Breast epithelium (tissue), 4 donors: ENCODE measurements around the gene RNF7. TPM values are rescaled to one million over a fixed set of nuclear protein-coding genes. Genes with fewer than 3 reads are reported as not detected.
"Not testable (repeated sequence)": the region's sequence is repeated elsewhere in the genome, so short reads cannot be mapped to it uniquely, and the experiment has no call there.

Experiments
- DNase-seq, 2 donors: peaks; one replicate each; pipeline ENCODE4 v3.0.0-alpha.2; 2019; ENCODE audit warnings: low spot score in 2 of 2
- H3K27ac ChIP-seq, 2 donors: fragments of 200-600 bp; sonication (generic) in 1 of 2; one replicate each; pipeline ENCODE4 v1.5.1; 2016 to 2019; ENCODE audit warnings: mild to moderate bottlenecking in 1 of 2
- H3K27me3 ChIP-seq, 2 donors: fragments of 200-600 bp; sonication (generic) in 1 of 2; one replicate each; pipeline versions ENCODE4 v1.5.1 to v1.6.0; 2017 to 2019; ENCODE audit warnings: control low read depth in 1 of 2, mild to moderate bottlenecking in 1 of 2
- H3K36me3 ChIP-seq: fragments of 200-600 bp; one replicate; pipeline ENCODE4 v1.5.1; 2019
- H3K4me1 ChIP-seq, 2 donors: fragments of 200-600 bp; sonication (generic); one replicate each; pipeline ENCODE4 v1.5.1; 2016 to 2019; ENCODE audit warnings: control low read depth in 1 of 2
- H3K4me3 ChIP-seq, 3 donors: fragments of 200-600 bp; sonication (generic); 1 replicate in 2 of 3; 2 replicates in 1 of 3; pipeline ENCODE4 v1.5.1; 2016 to 2019; ENCODE audit warnings: mild to moderate bottlenecking in 3 of 3, moderate library complexity in 2 of 3
- H3K9me3 ChIP-seq, 2 donors: fragments of 200-600 bp; sonication (generic) in 1 of 2; one replicate each; pipeline ENCODE4 v1.5.1; 2016 to 2019; ENCODE audit warnings: control low read depth in 1 of 2
- POLR2A ChIP-seq: fragments of 450-650 bp; IDR thresholded peaks from one replicate; pipeline ENCODE4 v1.6.1; 2016; ENCODE audit warnings: antibody characterized with exemption, mild to moderate bottlenecking, moderate library complexity
- POLR2AphosphoS5 ChIP-seq, 3 donors: sonication (generic); formaldehyde crosslinking; IDR thresholded peaks; one replicate each; pipeline ENCODE4 v1.6.1; 2017; ENCODE audit warnings: antibody characterized with exemption in 3 of 3
- intact Hi-C: fragments of 100-400 bp; cut with DNase I; formaldehyde crosslinking; loops from one replicate; pipeline ENCODE4 v1.15.1; 2023; ENCODE audit warnings: low total_unique reads
- total RNA-seq, 3 donors: library from RNA; depleted of rRNA; stranded (reverse); fragments of >200 nt; gene quantifications; one replicate each; pipeline ENCODE4 v1.1.0, GENCODE V29; 2016
- TF ChIP-seq, protein P1 (sequence below), 3 donors: fragments of 450-650 bp; IDR thresholded peaks; one replicate each; pipeline ENCODE4 v1.5.1; 2016 to 2017; ENCODE audit warnings: antibody characterized with exemption in 3 of 3, mild to moderate bottlenecking in 3 of 3, moderate library complexity in 3 of 3

Gene RNF7
- total RNA-seq, 3 donors from 2014 or later: 80.5 to 101 (median 86.8) TPM

- intact Hi-C loops: no loop called here
- Histone ChIP-seq H3K9me3 (no peaks in the 10 kb centered on the region), H3K27ac (no peak overlapping the region), H3K27me3 (no peaks in the 10 kb centered on the region), H3K4me3 (no peak overlapping the region), H3K4me1 (no peaks in the 10 kb centered on the region), H3K36me3 (no peaks in the 10 kb centered on the region)
- no peak for DNase-seq
- TF ChIP-seq POLR2A: no peak
- TF ChIP-seq, protein P1, sequence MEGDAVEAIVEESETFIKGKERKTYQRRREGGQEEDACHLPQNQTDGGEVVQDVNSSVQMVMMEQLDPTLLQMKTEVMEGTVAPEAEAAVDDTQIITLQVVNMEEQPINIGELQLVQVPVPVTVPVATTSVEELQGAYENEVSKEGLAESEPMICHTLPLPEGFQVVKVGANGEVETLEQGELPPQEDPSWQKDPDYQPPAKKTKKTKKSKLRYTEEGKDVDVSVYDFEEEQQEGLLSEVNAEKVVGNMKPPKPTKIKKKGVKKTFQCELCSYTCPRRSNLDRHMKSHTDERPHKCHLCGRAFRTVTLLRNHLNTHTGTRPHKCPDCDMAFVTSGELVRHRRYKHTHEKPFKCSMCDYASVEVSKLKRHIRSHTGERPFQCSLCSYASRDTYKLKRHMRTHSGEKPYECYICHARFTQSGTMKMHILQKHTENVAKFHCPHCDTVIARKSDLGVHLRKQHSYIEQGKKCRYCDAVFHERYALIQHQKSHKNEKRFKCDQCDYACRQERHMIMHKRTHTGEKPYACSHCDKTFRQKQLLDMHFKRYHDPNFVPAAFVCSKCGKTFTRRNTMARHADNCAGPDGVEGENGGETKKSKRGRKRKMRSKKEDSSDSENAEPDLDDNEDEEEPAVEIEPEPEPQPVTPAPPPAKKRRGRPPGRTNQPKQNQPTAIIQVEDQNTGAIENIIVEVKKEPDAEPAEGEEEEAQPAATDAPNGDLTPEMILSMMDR (IDR thresholded peaks at IDR 0.05): no peak
Observed at GRCh38 chr3:141788149-141788548, 50.1 kb downstream of the RNF7 start.

- H3K27me3 ChIP-seq, H3K36me3 ChIP-seq, intact Hi-C loops, DNase-seq, H3K4me1 ChIP-seq, H3K9me3 ChIP-seq, H3K4me3 ChIP-seq, H3K27ac ChIP-seq: not testable (repeated sequence)
Observed at GRCh38 chr3:141788750-141789149, 50.7 kb downstream of the RNF7 start.

- TF ChIP-seq POLR2AphosphoS5 (IDR thresholded peaks at IDR 0.05) (no peak), POLR2A (no peak)
- TF ChIP-seq, protein P1 (IDR thresholded peaks at IDR 0.05): no peak
- intact Hi-C loops: no loop called here
- Histone ChIP-seq H3K4me3 (no peak overlapping the region), H3K36me3 (no peaks in the 10 kb centered on the region), H3K4me1 (no peaks in the 10 kb centered on the region), H3K27me3 (no peaks in the 10 kb centered on the region), H3K27ac (no peak overlapping the region), H3K9me3 (no peaks in the 10 kb centered on the region)
- no peak for DNase-seq
Observed at GRCh38 chr3:141789281-141789680, 51.2 kb downstream of the RNF7 start.

GRCh38 chr3:141790171-141790570, 52.1 kb downstream of the RNF7 start:
- no peak for DNase-seq
- Histone ChIP-seq H3K27me3 (no peaks in the 10 kb centered on the region), H3K27ac (no peak overlapping the region), H3K4me1 (no peaks in the 10 kb centered on the region), H3K36me3 (no peaks in the 10 kb centered on the region), H3K4me3 (no peak overlapping the region), H3K9me3 (no peaks in the 10 kb centered on the region)
- TF ChIP-seq, protein P1 (IDR thresholded peaks at IDR 0.05): no peak
- TF ChIP-seq POLR2AphosphoS5 (IDR thresholded peaks at IDR 0.05): no peak
- TF ChIP-seq POLR2A: no peak
- intact Hi-C loops: no loop called here

DNA sequence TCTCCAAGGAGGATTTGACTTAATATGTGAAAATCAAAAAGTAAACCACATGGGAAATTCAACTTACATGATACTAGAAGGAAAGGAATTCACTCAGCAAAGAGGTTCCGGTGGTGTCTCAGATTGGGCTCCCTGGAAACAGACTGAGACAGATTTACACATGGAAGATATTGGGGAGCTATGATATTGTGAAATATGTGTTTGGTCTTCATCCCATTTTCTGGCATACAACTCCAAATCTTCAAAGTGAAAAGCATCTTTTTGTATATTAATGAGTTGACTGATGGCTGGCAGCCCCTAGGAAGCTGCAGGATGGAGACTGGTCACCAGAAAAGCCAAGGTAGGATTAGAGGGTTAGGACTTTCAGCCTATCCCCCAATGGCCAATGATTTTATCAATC, 54.4 kb downstream of the RNF7 start:
- Histone ChIP-seq H3K27ac (no peak overlapping the region), H3K4me1 (no peaks in the 10 kb centered on the region), H3K4me3 (no peak overlapping the region), H3K36me3 (no peaks in the 10 kb centered on the region), H3K9me3 (no peaks in the 10 kb centered on the region), H3K27me3 (no peaks in the 10 kb centered on the region)
- DNase-seq: no peak
- intact Hi-C loops: no loop called here
- TF ChIP-seq POLR2AphosphoS5 (IDR thresholded peaks at IDR 0.05) (no peak), POLR2A (no peak)
- TF ChIP-seq, protein P1 (IDR thresholded peaks at IDR 0.05): no peak
